ENCODE data around the gene GRIPAP1. TPM values are rescaled to one million over a fixed set of nuclear protein-coding genes. Genes with fewer than 3 reads are reported as not detected.
A peak's percentile ranks its signal among the peaks of the same experiment; 100 is the strongest.

Gene GRIPAP1
- total RNA-seq, 1 donor from 2014 or later = 28.8 TPM

- Mint-ChIP-seq H3K36me3 (ENCODE audit: low read depth) (peaks cover 11% of the 10 kb centered on the region), H3K27me3 (ENCODE audit: low read depth) (no peaks in the 10 kb centered on the region), H3K9me3 (ENCODE audit: low read depth) (peaks cover 5% of the 10 kb centered on the region), H3K4me1 (ENCODE audit: low read depth) (peaks cover 30% of the 10 kb centered on the region), H3K4me3 (ENCODE audit: unreplicated experiment) (peak overlapping the region; percentile 90), H3K27ac (ENCODE audit: unreplicated experiment) (peak overlapping the region; percentile 96)
- TF ChIP-seq CTCF (IDR thresholded peaks at IDR 0.05) = no peak
- DNase-seq (ENCODE audit: low spot score) = no peak
Observed at GRCh38 chrX:49041744-49042580, 39.9 kb upstream of the GRIPAP1 start.

GRCh38 chrX:49040376-49040955, 38.4 kb upstream of the GRIPAP1 start:
- H3K9me3 Mint-ChIP-seq (ENCODE audit: low read depth) = peaks cover 5% of the 10 kb centered on the region

GRCh38 chrX:49039598-49040375, 37.7 kb upstream of the GRIPAP1 start:
- no peak for DNase-seq (ENCODE audit: low spot score)
- H3K27ac Mint-ChIP-seq (ENCODE audit: unreplicated experiment) = peak overlapping the region; percentile 96
- peaks cover 11% of the 10 kb centered on the region for H3K36me3 Mint-ChIP-seq (ENCODE audit: low read depth)
- TF ChIP-seq CTCF (IDR thresholded peaks at IDR 0.05) = peak; percentile 53
- peaks cover 5% of the 10 kb centered on the region for H3K9me3 Mint-ChIP-seq (ENCODE audit: low read depth)
- H3K4me1 Mint-ChIP-seq (ENCODE audit: low read depth) = peaks cover 32% of the 10 kb centered on the region
- peak overlapping the region; percentile 90 for H3K4me3 Mint-ChIP-seq (ENCODE audit: unreplicated experiment)
- H3K27me3 Mint-ChIP-seq (ENCODE audit: low read depth) = no peaks in the 10 kb centered on the region

More at GRCh38 chrX:49040376-49040955, 38.4 kb upstream of the GRIPAP1 start:
- Mint-ChIP-seq H3K36me3 (ENCODE audit: low read depth) (peaks cover 11% of the 10 kb centered on the region), H3K27me3 (ENCODE audit: low read depth) (no peaks in the 10 kb centered on the region), H3K4me1 (ENCODE audit: low read depth) (peaks cover 30% of the 10 kb centered on the region), H3K27ac (ENCODE audit: unreplicated experiment) (peak overlapping the region; percentile 96), H3K4me3 (ENCODE audit: unreplicated experiment) (peak overlapping the region; percentile 90)
- no peak for DNase-seq (ENCODE audit: low spot score)
- TF ChIP-seq CTCF (IDR thresholded peaks at IDR 0.05) = no peak

GRCh38 chrX:49037883-49038475, 35.9 kb upstream of the GRIPAP1 start:
- Mint-ChIP-seq H3K9me3 (ENCODE audit: low read depth) (peaks cover 5% of the 10 kb centered on the region), H3K36me3 (ENCODE audit: low read depth) (peaks cover 19% of the 10 kb centered on the region), H3K27me3 (ENCODE audit: low read depth) (no peaks in the 10 kb centered on the region), H3K27ac (ENCODE audit: unreplicated experiment) (peak overlapping the region; percentile 70), H3K4me1 (ENCODE audit: low read depth) (peaks cover 40% of the 10 kb centered on the region), H3K4me3 (ENCODE audit: unreplicated experiment) (no peak overlapping the region)
- DNase-seq (ENCODE audit: low spot score) = no peak
- TF ChIP-seq CTCF (IDR thresholded peaks at IDR 0.05) = no peak

GRCh38 chrX:49030283-49030682, 28.2 kb upstream of the GRIPAP1 start:
- H3K4me3 Mint-ChIP-seq (ENCODE audit: unreplicated experiment) = no peak overlapping the region
- H3K4me1 Mint-ChIP-seq (ENCODE audit: low read depth) = peaks cover 15% of the 10 kb centered on the region
- no peaks in the 10 kb centered on the region for H3K27me3 Mint-ChIP-seq (ENCODE audit: low read depth)
- no peak overlapping the region for H3K27ac Mint-ChIP-seq (ENCODE audit: unreplicated experiment)
- peaks cover 5% of the 10 kb centered on the region for H3K9me3 Mint-ChIP-seq (ENCODE audit: low read depth)
- no peak for DNase-seq (ENCODE audit: low spot score)
- TF ChIP-seq CTCF (IDR thresholded peaks at IDR 0.05) = no peak
- peaks cover 20% of the 10 kb centered on the region for H3K36me3 Mint-ChIP-seq (ENCODE audit: low read depth)
